K562 (cell line): ENCODE measurements around the gene PPAN. TPM values are rescaled to one million over a fixed set of nuclear protein-coding genes. Genes with fewer than 3 reads are reported as not detected.
A peak's percentile ranks its signal among the peaks of the same experiment; 100 is the strongest.

ENCODE experiments used
- BRD4 ChIP-seq: fragments of 200-600 bp; sonication (generic); IDR thresholded peaks from 2 replicates; pipeline ENCODE4 v1.6.1; 2017; ENCODE audit warnings: inconsistent platforms
- CBFA2T3 ChIP-seq: fragments of 450-650 bp; IDR thresholded peaks from 2 replicates; pipeline ENCODE4 v1.6.1; 2017
- CBX1 ChIP-seq: sonication (generic); IDR thresholded peaks from 2 replicates; pipeline ENCODE4 v1.6.1; 2016; ENCODE audit warnings: antibody characterized with exemption, low read depth, mild to moderate bottlenecking
- CC2D1A ChIP-seq: fragments of 450-650 bp; IDR thresholded peaks from 2 replicates; pipeline ENCODE4 v1.6.1; 2017; ENCODE audit warnings: mild to moderate bottlenecking
- DACH1 ChIP-seq: fragments of 450-650 bp; IDR thresholded peaks from 2 replicates; pipeline ENCODE4 v1.6.1; 2018; ENCODE audit not compliant: partially characterized antibody
- DEAF1 ChIP-seq: fragments of 450-650 bp; formaldehyde crosslinking; IDR thresholded peaks from 2 replicates; pipeline ENCODE4 v1.4.0; 2020; ENCODE audit warnings: mild to moderate bottlenecking, moderate library complexity
- E2F5 ChIP-seq: sonication (generic); formaldehyde crosslinking; IDR thresholded peaks from 2 replicates; pipeline ENCODE4 v1.8.0; 2022; ENCODE audit warnings: mild to moderate bottlenecking, missing genetic modification reagents
- NFIX ChIP-seq: fragments of 250-450 bp; sonication (Bioruptor Pico); IDR thresholded peaks from 2 replicates; pipeline ENCODE4 v1.4.0; 2020; ENCODE audit warnings: low read depth, mild to moderate bottlenecking, moderate library complexity
- PHB2 ChIP-seq: fragments of 450-650 bp; IDR thresholded peaks from 2 replicates; pipeline ENCODE4 v1.6.1; 2017; ENCODE audit warnings: low read depth
- PHF20 ChIP-seq: fragments of 450-650 bp; IDR thresholded peaks from 2 replicates; pipeline ENCODE4 v1.6.1; 2018; ENCODE audit not compliant: partially characterized antibody
- PML ChIP-seq: IDR thresholded peaks from 2 replicates; pipeline ENCODE4 v1.6.1; 2012; ENCODE audit warnings: low read length, inconsistent platforms
- POLR2G ChIP-seq: fragments of 200-400 bp; formaldehyde crosslinking; IDR thresholded peaks from 2 replicates; pipeline ENCODE4 v1.6.1; 2017; ENCODE audit warnings: low read depth, mild to moderate bottlenecking, antibody characterized with exemption, low read length, moderate library complexity
- RAD21 ChIP-seq, 2 experiments: fragments of 250-450 bp in 1 of 2; fragments of 450-650 bp in 1 of 2; sonication (Bioruptor Pico) in 1 of 2; formaldehyde crosslinking in 1 of 2; IDR thresholded peaks in 1 of 2; conservative IDR thresholded peaks in 1 of 2; 2 replicates each; pipeline versions ENCODE4 v1.4.0 to v1.8.0; 2020 to 2022; ENCODE audit warnings: mild to moderate bottlenecking in 2 of 2, moderate library complexity in 1 of 2
- TRIM24 ChIP-seq, 2 experiments: fragments of 450-650 bp; IDR thresholded peaks; 2 replicates each; pipeline ENCODE4 v1.6.1; 2016
- ZKSCAN3 ChIP-seq: fragments of 250-450 bp; sonication (Bioruptor Pico); IDR thresholded peaks from 2 replicates; pipeline ENCODE4 v1.4.0; 2020
- ZNF134 ChIP-seq: fragments of 250-450 bp; sonication (Bioruptor Pico); conservative IDR thresholded peaks from 2 replicates; pipeline ENCODE4 v1.4.0; 2020
- ZNF174 ChIP-seq: fragments of 250-450 bp; sonication (Bioruptor Pico); IDR thresholded peaks from 2 replicates; pipeline ENCODE4 v1.4.0; 2020; ENCODE audit warnings: mild to moderate bottlenecking
- ZNF253 ChIP-seq: fragments of 250-450 bp; sonication (Bioruptor Pico); conservative IDR thresholded peaks from 2 replicates; pipeline ENCODE4 v1.6.1; 2021; ENCODE audit warnings: mild to moderate bottlenecking
- ZNF431 ChIP-seq: sonication (generic); formaldehyde crosslinking; IDR thresholded peaks from 2 replicates; pipeline ENCODE4 v1.8.0; 2022; ENCODE audit warnings: mild to moderate bottlenecking, missing genetic modification reagents
- ZNF589 ChIP-seq: fragments of 200-800 bp; sonication (Bioruptor generic); IDR thresholded peaks from 2 replicates; pipeline ENCODE4 v1.6.1; 2016; ENCODE audit warnings: low read depth, missing genetic modification characterization, missing compliant biosample characterization
- ZNF644 ChIP-seq: fragments of 200-800 bp; sonication (Bioruptor generic); IDR thresholded peaks from 2 replicates; pipeline ENCODE4 v1.6.1; 2016; ENCODE audit warnings: low read depth, missing genetic modification characterization, missing compliant biosample characterization
- polyA plus RNA-seq, 8 experiments: library from polyadenylated mRNA; depleted of rRNA in 4 of 8; stranded (reverse) in 5 of 8; unstranded in 3 of 8; fragments of >200 nt; fragmentation: Nextera tagmentation in 2 of 8; fragmentation: Illumina TruSeq in 1 of 8; extraction: Ambion mirVana in 2 of 8; extraction: Trizol in 1 of 8; gene quantifications; 2 replicates each; pipeline versions ENCODE4 v1.2.1 to v1.2.3, GENCODE V29; 2011 to 2014; ENCODE audit warnings: inconsistent platforms in 1 of 8, missing spikeins in 1 of 8
- total RNA-seq, 7 experiments: library from RNA; depleted of rRNA in 6 of 7; stranded (reverse); fragments of >200 nt in 6 of 7; fragmentation: Illumina TruSeq in 2 of 7; extraction: Trizol in 2 of 7; gene quantifications; 2 replicates each; pipeline versions ENCODE4 v1.2.1 to v1.2.3, GENCODE V29; 2011 to 2021; ENCODE audit warnings: low replicate concordance in 1 of 7
- TF ChIP-seq, protein P1 (sequence below): fragments of 250-450 bp; sonication (Bioruptor Pico); IDR thresholded peaks from 2 replicates; pipeline ENCODE4 v1.8.0; 2022; ENCODE audit warnings: inconsistent platforms
- TF ChIP-seq, protein P2 (sequence below): fragments of 250-450 bp; sonication (Bioruptor Pico); IDR thresholded peaks from 2 replicates; pipeline ENCODE4 v1.4.0; 2020
- TF ChIP-seq, protein P3 (sequence below): IDR thresholded peaks from 2 replicates; pipeline ENCODE4 v1.6.1; 2016; ENCODE audit warnings: missing genetic modification characterization, missing compliant biosample characterization

PPAN gene
- total and polyA plus RNA-seq, 9 of the 15 experiments (the other 6 are each of a cell fraction or from before 2014, with no cell fraction given), result 2.2 to 129 (median 59.1) TPM

DNA sequence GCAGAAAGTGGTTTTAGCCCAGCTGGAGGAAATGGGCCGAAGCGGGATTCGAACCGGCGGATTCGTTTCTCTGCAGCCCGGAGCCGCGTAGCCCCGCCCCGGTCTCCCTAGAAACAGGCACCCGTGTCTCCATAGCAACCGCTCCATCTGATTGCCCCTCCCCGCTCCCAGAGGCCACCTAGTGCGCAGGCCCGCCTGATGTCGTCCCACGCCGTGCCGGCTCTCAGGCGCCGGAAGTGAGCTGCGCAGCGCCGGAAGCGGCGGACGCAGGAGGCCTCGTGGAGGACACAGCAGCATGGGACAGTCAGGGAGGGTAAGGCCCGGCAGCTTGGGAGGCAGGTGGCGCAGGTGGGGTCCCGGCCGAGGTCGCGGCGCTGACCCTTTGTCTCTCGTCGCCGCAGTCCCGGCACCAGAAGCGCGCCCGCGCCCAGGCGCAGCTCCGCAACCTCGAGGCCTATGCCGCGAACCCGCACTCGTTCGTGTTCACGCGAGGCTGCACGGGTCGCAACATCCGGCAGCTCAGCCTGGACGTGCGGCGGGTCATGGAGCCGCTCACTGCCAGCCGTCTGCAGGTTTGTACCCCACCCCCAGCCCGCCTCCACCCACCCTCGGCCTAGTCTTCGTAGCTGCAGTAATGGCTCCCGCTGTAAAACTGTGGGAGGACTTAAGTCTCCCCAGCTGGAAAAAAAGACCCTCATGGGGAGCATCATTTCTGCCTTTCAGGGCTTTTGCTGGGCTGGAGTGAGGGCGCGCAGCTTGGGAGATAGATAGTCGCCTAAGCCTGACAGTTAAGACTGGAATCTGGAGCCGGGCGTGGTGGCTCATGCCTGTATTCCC, at the start of gene PPAN (continued):
- TF ChIP-seq PML (peak; percentile 25), PHF20 (peak; percentile 99), ZNF174 (CRISPR knock-in tag) (no peak), RAD21 (CRISPR knock-in tag; conservative IDR thresholded peaks at IDR 0.05 in 1 of 2, IDR thresholded peaks at IDR 0.05 in 1 of 2) (no peak), POLR2G (peak; percentile 94), NFIX (CRISPR knock-in tag) (no peak), DEAF1 (no peak), PHB2 (no peak), CBFA2T3 (no peak), E2F5 (CRISPR knock-in tag) (no peak), ZNF253 (CRISPR knock-in tag) (no peak), ZNF431 (no peak), ZKSCAN3 (CRISPR knock-in tag) (no peak), CBX1 (0 out of 2 replicates have a peak, but pooled peaks have one; percentile 21), CC2D1A (no peak), ZNF644 (tag) (no peak), ZNF134 (CRISPR knock-in tag) (no peak), BRD4 (no peak), DACH1 (peak; percentile 79), ZNF589 (CRISPR knock-in tag) (no peak), TRIM24 (IDR thresholded peaks at IDR 0.05) (no peak)
- TF ChIP-seq, protein P1, sequence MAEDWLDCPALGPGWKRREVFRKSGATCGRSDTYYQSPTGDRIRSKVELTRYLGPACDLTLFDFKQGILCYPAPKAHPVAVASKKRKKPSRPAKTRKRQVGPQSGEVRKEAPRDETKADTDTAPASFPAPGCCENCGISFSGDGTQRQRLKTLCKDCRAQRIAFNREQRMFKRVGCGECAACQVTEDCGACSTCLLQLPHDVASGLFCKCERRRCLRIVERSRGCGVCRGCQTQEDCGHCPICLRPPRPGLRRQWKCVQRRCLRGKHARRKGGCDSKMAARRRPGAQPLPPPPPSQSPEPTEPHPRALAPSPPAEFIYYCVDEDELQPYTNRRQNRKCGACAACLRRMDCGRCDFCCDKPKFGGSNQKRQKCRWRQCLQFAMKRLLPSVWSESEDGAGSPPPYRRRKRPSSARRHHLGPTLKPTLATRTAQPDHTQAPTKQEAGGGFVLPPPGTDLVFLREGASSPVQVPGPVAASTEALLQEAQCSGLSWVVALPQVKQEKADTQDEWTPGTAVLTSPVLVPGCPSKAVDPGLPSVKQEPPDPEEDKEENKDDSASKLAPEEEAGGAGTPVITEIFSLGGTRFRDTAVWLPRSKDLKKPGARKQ (CRISPR knock-in tag), result no peak
- TF ChIP-seq, protein P2, sequence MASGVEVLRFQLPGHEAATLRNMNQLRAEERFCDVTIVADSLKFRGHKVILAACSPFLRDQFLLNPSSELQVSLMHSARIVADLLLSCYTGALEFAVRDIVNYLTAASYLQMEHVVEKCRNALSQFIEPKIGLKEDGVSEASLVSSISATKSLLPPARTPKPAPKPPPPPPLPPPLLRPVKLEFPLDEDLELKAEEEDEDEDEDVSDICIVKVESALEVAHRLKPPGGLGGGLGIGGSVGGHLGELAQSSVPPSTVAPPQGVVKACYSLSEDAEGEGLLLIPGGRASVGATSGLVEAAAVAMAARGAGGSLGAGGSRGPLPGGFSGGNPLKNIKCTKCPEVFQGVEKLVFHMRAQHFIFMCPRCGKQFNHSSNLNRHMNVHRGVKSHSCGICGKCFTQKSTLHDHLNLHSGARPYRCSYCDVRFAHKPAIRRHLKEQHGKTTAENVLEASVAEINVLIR (CRISPR knock-in tag), result peak; percentile 92
- TF ChIP-seq, protein P3, sequence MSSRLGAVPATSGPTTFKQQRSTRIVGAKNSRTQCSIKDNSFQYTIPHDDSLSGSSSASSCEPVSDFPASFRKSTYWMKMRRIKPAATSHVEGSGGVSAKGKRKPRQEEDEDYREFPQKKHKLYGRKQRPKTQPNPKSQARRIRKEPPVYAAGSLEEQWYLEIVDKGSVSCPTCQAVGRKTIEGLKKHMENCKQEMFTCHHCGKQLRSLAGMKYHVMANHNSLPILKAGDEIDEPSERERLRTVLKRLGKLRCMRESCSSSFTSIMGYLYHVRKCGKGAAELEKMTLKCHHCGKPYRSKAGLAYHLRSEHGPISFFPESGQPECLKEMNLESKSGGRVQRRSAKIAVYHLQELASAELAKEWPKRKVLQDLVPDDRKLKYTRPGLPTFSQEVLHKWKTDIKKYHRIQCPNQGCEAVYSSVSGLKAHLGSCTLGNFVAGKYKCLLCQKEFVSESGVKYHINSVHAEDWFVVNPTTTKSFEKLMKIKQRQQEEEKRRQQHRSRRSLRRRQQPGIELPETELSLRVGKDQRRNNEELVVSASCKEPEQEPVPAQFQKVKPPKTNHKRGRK (tag), result no peak
